Forelimb muscle (tissue), 1 donor: ENCODE measurements around the gene TMC1. TPM values are rescaled to one million over a fixed set of nuclear protein-coding genes. Genes with fewer than 3 reads are reported as not detected.
"Not testable (repeated sequence)": the region's sequence is repeated elsewhere in the genome, so short reads cannot be mapped to it uniquely, and the experiment has no call there.

Experiments
- DNase-seq: peaks from one replicate; pipeline ENCODE4 v3.0.0-alpha.2; 2013; ENCODE audit warnings: low read depth
- polyA plus RNA-seq: library from polyadenylated mRNA; unstranded; fragments of 120-200 nt; gene quantifications from one replicate; pipeline ENCODE4 v1.2.1, GENCODE V29; 2013; ENCODE audit not compliant: insufficient read length

TMC1 gene
- polyA plus RNA-seq, 1 donor: 0.59 TPM

DNA sequence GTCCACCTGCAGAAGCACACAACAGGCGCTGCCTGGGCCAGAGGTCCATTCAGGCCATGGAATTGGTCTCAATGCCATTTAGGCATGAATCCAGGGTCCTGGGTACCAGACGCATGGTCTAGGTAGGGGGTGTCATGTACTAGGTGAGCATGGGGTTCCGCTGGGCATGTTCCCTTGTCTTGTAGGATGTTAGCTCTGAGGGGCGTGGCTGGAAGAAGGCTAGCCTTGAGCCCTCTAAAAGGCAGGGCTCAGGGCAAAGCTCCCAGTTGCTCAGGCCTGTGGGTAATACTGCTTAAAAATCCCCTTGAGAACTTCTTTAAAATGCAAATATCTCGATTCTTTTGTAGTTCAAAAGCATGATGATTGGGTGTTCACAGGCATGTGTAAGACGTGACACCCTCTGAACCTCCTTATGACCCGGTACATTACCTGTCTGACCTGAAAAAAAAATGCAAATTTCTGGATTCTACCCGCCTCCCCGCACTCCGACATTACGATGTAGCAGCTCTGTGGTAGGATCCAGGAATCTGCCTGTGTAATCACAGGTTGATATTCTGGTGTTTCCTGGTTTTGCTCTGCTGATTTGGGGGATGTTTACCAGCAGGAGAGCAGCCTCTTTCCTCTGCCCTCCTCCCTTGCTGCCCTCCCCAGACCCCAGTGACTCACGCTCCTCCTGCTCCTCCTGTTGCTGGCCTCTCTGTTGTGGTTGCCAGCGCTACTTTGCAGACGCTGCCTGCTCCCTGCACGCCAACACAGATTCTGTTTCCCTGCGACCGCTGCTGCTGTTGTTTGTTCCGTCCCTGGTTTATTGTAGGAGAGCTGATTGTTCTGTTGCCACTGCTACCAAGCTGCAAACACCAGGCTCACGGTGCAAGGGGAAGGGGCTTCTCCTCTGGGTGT is 5.7 kb downstream of the TMC1 start:
- peak; percentile 32 for DNase-seq

DNA sequence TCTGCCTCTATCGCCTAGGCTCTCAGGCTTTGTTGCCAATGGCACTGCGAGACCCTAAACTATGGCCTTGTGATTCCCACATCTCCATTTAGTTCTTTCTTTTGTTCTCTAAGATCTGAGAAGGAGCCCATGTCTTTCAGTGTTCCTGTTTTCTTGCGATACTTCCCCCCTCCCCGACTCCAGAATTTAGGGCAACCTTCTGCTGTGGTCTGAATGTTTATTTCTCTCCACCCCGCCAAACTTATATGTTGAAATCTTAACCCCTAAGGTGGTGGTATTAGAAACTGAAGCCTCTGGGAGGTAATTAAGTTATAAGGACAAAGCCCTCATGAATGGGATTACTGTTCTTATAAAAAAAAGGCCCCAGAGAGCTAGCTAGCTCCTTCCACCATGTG is 6.4 kb downstream of the TMC1 start:
- DNase-seq: no peak

DNA sequence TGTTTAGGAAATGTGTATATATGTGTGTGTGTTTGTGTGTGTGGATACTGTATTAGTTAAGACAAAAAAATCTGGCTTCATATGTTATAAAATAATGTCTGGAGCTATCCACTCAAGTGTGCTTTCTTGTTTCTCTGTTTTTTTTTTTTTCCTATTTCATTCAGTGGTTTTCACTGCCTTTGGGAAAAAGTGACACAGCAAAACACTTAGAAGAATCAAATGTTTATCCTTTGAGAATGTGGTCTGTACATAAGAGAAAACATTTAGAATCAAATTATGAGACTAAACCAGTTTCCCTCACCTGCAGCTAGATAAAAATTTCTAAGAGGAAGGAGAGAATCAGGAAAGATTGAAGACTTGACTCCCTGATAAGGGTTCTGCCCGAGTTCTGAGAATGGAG is 8.1 kb downstream of the TMC1 start:
- DNase-seq: no peak

DNA sequence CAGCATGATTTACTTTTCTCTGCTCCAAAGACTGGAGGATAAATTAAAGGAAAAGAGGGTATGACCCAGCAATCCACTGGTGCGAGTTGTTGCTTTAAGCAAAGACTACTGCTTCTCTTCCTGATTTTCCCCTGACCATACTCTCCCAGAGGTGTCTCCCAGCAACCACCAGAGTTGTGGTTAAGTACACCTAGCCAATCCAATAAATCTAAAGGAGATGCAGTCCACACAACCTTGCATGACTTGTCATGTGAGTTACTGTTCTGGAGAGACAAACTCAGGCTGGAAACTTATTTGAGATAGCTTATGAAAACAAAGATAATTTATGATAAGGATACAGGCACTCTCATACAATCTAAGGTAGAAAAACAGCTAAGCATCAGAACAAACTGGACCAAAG is 11.9 kb downstream of the TMC1 start:
- DNase-seq: no peak

DNA sequence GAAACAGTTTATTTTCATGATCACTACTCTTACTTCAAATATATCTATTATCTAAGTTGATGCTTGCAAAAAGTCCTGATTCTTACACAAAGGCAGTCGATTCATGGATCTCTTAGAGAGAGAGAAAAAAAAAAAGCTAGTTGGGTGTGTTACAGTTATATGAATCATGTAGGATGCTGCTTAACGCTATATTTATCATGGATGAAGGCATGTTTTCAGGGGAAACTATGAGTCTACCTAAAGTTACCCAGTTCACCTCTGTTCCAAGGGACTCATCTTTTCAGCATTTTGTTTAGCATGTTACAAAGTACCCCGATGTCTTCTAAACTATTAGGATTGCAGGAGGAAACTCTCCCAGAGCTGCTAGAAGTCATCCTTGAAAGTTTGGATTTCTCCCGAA is 13.5 kb downstream of the TMC1 start:
- no peak for DNase-seq

DNA sequence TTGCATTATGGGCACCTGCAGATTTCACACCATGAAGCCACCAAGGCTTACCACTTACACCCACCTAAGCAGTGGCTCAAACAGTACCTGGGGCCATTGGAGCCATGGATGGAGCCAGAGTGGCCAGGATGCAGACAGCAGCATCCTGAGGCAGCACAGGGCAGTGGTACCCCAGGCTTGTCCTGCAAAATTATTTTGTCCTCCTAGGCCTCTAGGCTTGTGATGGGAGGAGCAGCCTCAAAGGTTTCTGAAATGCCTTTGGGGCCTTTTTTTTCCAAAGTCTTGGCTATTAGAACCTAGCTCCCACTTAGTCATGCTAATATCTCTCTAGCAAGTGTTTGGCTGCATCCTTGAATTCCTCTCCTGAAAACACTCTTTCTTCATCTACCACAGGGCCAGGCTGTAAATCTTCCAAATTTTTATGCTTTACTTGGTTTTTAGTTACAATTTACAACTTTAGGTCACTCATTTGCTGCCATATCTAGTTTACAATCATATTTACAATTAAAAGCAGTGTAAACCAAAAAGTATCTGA is 15.7 kb downstream of the TMC1 start:
- no peak for DNase-seq

DNA sequence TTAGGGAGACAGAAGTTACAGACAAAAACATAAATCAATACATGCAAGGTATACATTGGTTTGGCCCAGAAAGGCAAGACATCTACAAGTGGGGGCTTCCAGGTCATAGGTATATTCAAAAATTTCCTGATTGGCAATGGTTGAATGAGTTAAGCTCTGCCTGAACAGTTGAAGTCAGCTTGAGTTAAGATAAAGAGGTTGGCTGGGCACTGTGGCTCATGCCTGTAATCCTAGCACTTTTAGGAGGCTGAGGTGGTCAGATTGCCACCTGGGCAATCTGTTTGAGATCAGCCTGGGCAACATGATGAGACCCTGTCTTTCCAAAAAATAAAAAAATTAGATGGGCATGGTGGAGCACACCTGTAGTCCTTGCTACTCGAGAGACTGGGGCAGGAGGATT is 16.3 kb downstream of the TMC1 start:
- no peak for DNase-seq

DNA sequence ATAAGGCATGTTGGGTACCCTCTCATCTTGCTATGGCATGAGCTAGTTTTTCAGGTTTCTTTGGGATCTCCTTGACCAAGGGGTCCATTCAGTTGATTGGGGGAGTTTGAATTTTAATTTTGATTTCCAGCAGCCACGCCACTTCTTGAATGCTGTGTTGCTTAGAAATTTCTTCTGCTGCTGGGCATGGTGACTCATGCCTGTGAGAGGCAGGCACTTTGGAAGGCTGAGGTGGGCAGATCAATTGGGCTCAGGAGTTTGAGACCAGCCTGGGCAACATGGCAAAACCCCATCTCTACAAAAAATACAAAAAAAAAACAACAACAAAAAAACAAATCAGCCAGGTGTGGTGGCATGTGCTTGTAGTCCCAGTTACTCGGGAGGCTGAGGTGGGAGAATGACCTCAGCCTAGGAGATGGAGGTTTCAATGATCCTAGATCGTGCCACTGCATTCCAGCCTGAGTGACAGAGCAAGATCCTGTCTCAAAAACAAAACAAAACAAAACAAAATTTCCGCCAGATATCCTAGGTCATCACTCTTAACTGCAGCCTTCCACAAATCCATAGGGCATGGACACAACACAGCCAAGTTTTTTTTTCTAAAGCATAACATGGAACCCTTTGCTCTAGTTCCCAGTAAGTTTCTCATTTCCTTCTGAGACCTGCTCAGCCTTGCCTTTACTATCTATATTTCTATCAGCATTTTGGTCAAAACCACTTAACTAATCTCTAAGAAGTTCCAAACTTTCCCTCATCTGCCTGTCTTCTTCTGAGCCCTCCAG is 17.7 kb downstream of the TMC1 start:
- no peak for DNase-seq

DNA sequence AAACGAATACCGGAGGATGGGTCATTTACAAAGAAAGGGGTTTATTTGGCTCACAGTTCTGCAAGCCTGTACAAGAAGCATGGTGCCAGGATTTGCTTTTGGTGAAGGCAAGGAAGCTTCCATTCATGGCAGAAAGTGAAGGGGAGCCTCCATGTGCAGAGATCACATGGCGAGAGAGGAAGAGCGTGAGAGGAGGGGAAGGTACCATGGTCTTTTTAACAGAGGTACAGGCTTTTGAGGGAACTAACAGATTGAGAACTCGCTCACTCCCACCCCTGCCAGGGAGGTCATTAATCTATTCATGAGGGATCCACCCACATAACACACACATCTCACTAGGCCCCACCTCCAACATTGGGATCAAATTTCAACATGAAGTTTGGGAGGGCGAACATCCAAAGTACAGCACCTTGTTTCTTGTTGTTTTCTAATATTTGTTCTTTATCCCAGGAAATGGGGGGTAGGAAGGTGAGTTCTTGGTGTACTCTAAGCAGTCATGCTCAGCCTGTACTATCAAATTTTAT is 18.5 kb downstream of the TMC1 start:
- DNase-seq: no peak

DNA sequence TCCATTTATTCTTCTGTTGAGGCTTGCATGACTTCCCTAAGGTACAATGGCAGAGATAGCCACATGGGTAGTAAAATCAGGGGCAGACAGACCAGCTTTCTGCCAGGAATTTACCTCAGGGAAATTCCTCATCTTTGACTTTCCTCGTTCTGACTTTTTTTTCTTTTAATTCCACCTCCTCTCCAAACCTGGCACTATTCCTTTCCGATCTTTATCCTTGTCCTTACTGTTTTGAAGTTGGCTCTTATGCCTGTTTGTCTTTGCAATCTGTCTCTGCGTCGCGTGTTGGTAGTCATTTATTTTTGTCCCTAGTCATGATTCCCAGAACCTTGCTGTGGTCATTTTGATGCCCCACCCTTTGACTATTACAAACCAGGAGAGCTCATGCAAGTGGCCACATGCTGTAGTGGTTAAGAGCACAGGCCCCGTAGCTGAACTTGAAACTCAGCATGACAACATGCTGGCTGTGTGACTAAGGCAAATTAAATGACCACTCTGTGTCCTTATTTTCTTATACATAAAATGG is 19.0 kb downstream of the TMC1 start:
- no peak for DNase-seq

DNA sequence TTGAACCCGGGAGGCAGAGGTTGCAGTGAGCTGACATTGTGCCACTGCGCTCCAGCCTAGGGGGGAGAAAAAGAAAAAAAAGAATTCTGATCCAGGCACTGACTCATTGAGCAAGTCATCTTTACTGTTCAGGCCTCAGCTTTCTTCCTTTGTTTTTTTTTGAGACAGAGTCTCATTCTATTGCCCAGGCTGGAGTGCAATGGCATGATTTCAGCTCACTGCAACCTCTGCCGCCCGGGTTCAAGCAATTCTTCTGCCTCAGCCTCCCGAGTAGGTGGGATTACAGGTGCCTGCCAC is 21.1 kb downstream of the TMC1 start:
- not testable (repeated sequence) for DNase-seq

DNA sequence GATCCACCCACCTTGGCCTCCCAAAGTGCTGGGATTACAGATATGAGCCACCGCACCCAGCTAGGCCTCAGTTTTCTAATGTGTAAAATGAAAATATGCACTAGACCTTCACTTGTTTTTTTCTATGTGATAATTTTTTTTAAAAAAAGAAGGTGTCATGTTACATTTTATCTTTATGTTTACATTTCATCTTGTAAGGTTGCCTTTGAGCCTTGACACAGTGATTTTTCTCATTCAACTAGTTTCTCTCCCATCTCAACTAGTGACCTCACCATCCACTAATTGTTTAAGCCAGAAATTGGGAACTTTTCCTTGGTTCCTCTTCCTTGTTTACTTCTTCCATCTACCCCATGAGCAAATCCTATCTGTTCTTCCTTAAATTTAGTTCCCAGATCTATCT is 21.5 kb downstream of the TMC1 start:
- no peak for DNase-seq

DNA sequence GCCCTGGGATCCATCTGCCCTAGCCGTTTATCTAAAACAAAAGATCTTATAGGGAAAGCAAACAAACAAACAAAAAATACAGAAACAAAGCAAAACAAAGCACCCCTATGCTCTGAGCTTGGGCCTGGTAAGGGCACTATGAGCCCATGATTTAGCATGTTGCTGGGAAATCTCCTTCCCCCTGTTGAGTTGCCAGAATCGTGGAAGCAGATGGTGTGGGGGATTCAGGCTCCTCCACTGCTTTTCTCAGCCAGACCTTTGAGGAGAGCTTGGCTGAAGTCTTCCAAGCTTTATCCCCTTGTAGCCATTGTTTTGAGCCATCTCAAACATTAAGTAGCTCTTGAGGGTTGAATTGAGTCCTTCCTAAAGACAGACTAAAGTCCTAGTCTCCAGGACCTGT is 29.9 kb downstream of the TMC1 start:
- no peak for DNase-seq

DNA sequence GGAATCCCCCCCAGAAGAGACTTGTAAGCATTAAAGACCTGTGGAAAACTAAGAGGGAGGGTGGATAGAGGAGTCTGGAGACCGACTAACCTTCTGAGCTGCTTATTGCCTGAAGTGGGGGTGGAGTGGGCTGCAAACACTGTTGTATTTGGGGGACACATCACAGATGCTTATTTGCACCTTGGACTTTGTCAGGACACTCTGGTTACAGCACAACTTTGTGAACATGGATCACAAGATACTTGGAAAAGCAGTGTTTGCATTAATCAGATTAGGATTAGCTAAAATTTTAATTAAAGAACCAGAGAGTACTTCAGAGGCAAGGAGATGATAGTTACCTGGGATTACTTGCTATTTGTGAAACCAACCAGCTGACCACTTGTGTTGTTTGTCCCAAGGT is 30.9 kb downstream of the TMC1 start:
- no peak for DNase-seq

DNA sequence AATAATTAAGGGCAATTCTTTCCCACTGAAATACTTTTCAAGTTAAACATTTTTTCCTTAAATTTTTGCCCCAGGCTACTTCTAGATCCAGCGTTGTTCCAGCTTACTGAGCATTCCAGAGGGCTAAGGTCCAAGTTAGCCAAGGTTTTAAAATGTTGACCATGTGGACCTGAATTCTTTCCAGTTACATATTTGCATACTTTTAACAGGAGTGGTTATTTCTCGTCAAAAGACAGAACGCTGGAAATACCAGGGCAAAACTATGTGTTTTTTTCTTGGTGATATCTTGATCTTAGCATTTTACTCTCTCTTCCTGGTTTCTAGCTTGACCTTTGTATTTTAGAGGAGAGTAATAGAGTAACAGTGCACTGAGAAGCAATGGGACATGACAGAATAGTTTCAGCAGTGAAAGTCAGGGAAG is 32.8 kb downstream of the TMC1 start:
- no peak for DNase-seq

DNA sequence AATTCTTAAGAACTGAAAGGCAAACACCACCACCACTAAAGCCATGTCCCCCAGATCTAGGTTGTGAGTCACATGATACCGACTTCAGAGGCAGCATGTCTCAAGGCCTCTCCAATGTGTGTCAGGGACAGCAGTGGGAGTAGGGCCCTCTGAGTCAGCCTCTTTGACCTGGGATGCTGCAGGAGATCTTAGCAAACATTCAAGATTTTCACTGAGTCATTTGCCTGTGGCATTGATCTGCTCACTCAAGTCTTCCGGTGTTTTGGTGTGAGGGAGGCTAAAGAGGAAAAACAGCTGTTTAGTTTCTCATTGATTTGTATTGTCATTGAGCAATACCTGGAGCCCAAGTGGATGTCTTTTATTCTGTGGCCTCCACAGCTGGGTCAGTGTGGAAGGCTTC is 36.1 kb downstream of the TMC1 start:
- no peak for DNase-seq

DNA sequence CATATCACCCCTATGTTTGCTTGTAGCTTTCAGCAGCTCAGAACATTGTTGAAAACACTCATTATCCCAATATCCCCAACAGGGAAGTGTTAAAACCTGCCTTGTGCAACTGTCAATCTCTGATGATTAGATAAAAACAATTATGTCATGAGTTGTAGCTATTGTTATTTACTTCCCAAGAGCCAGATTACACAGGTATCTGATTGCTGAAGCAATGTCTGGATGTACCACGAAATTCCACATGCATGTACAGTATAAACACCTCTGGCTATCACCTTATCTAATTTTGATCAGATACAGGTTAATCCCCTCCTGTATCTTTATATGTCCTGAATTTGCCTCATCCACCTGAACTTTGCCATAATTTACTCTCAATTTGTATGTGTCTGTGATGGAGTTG is 38.7 kb downstream of the TMC1 start:
- no peak for DNase-seq

DNA sequence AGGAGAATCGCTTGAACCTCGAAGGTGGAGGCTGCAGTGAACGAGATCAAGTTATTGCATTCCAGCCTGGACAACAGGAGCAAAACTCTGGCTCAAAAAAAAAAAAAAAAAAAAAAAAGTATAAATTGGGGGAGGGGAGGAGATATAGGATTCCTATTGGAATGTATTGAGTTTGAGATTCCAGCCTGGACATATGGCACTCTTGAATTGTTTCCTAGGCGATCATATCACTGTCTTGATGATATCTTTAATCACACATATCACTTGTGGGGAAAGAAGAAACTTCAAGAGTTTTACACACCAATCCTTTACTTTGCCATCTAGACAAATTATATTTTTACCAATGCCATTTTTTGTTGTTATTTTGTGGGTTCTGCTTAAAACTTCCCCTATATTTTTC is 42.4 kb downstream of the TMC1 start:
- no peak for DNase-seq

DNA sequence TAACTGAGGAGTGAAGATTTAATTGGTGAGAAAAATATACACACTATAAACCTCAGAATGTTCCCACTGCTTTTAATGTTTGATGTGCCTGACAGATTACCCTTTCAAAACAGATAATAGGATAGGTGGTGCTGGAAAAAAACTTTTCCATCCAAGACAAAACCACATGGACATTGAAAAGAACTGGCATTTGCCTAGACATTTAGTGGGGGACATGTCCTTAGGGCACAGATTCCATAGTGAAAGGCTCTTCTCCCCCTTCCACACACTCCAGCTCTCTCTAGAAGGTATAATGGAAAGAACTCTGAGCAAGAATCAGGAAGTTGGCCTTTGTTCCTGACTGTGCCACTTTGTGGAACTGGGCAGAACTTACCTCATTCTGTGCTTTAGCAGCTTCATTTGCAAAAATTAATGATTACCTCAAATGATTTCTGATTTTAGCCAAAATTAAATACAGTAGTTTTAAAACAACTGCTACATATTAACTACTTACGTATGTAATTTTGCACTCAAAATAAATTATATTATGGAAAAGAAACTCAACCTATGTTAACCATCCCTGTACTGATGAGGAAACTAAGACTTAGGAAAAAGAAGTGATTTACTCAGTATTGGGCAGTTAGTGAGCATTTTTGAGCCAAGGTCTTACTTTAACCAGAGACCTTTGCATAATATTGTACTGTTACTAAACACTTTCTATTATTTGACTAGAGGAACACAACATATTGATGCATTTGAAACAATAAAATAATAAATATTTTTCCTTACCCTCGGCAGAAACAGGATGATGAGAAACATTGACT is 43.3 kb downstream of the TMC1 start:
- no peak for DNase-seq

DNA sequence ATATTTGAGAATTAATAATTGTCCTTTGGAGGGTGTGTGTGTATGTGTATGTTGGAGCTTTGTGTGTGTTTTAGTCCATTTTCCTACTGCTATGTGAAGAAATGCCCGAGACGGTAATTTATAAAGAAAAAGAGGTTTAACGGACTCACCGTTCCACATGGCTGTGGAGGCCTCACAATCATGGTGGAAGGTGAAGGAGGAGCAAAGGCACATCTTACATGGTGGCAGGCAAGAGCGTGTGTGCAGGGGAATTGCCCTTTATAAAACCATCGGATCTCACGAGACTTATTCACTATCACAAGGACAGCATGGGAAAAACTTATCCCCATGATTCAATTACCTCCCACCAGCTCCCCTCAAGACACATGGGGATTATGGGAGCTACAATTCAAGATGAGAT is 44.1 kb downstream of the TMC1 start:
- DNase-seq: no peak

DNA sequence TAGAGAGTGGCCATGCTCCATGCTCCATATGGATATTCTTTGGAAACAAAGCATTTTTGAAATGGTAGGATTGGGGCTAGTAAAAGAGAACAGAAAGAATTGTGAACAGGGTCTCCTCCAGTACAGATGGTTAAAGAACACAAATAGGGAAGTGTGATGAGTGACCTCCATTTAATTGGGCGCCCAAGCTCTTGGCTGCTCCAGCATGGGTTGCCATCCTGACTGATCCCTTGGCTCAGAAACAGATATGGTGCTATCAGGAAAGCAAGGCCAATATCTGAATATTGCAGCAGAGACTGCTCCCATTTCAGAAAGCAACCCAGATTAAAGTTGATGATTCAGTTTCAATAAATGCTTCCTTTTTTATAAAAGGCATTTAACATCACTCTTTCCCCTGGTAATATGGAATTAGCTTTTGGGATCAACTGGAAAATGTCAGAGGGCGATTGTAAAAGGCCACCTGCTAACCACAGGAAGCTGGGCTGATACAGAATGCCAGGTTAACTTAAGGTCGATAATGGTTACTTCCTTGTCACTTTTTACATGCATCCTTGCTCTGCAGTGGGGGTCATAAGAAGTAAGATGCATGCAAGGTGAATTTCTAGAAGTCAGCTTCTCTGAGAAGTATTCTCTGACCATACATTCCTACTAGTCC is 52.9 kb downstream of the TMC1 start:
- DNase-seq: no peak
